Right atrium auricular region (tissue), 2 donors: ENCODE data around the gene TGM4. TPM values are rescaled to one million over a fixed set of nuclear protein-coding genes. Genes with fewer than 3 reads are reported as not detected.

Experiments
- DNase-seq: peaks from one replicate; pipeline ENCODE4 v3.0.0-alpha.2; 2019; ENCODE audit warnings: low spot score
- H3K27ac ChIP-seq, 2 donors: fragments of 200-600 bp; sonication (generic); 1 replicate in 1 of 2; 2 replicates in 1 of 2; pipeline ENCODE4 v1.5.1; 2016 to 2019
- H3K27me3 ChIP-seq, 2 donors: fragments of 200-600 bp; sonication (generic); one replicate each; pipeline versions ENCODE4 v1.5.1 to v1.6.0; 2017 to 2019
- H3K36me3 ChIP-seq: fragments of 200-600 bp; sonication (generic); one replicate; pipeline ENCODE4 v1.5.1; 2016
- H3K4me1 ChIP-seq, 2 donors: fragments of 200-600 bp; sonication (generic); one replicate each; pipeline versions ENCODE4 v1.5.1 to v1.6.0; 2017 to 2019
- H3K4me3 ChIP-seq, 2 donors: fragments of 200-600 bp; sonication (generic); 1 replicate in 1 of 2; 2 replicates in 1 of 2; pipeline ENCODE4 v1.5.1; 2017 to 2019; ENCODE audit warnings: mild to moderate bottlenecking in 1 of 2, moderate library complexity in 1 of 2
- H3K9me3 ChIP-seq, 2 donors: fragments of 200-600 bp; sonication (generic); one replicate each; pipeline ENCODE4 v1.5.1; 2019
- CTCF ChIP-seq, 2 donors: fragments of 200-600 bp; sonication (generic); IDR thresholded peaks; one replicate each; pipeline ENCODE4 v1.5.1; 2019; ENCODE audit warnings: antibody characterized with exemption in 2 of 2
- total RNA-seq, 2 donors: library from RNA; depleted of rRNA; stranded (reverse); fragments of >200 nt; gene quantifications; one replicate each; pipeline ENCODE4 v1.1.0, GENCODE V29; 2016

The TGM4 gene
- total RNA-seq, 2 donors from 2014 or later: not detected

GRCh38 chr3:44892689-44893088 is 18.3 kb downstream of the TGM4 start:
- Histone ChIP-seq H3K27ac (no peak overlapping the region), H3K36me3 (no peaks in the 10 kb centered on the region), H3K4me1 (no peaks in the 10 kb centered on the region), H3K27me3 (no peaks in the 10 kb centered on the region), H3K4me3 (no peak overlapping the region), H3K9me3 (no peaks in the 10 kb centered on the region)
- no peak for DNase-seq
- TF ChIP-seq CTCF (IDR thresholded peaks at IDR 0.05): no peak

- H3K27me3 ChIP-seq: no peaks in the 10 kb centered on the region
- no peak for DNase-seq
- H3K4me3 ChIP-seq: no peak overlapping the region
- H3K36me3 ChIP-seq: no peaks in the 10 kb centered on the region
- H3K9me3 ChIP-seq: no peaks in the 10 kb centered on the region
- no peaks in the 10 kb centered on the region for H3K4me1 ChIP-seq
- no peak for TF ChIP-seq CTCF (IDR thresholded peaks at IDR 0.05)
- H3K27ac ChIP-seq: no peak overlapping the region
These were observed 18.7 kb downstream of the TGM4 start for GRCh38 chr3:44893097-44893496.

GRCh38 chr3:44894485-44894884 is 20.1 kb downstream of the TGM4 start:
- Histone ChIP-seq H3K4me3 (no peak overlapping the region), H3K9me3 (no peaks in the 10 kb centered on the region), H3K36me3 (no peaks in the 10 kb centered on the region), H3K27ac (no peak overlapping the region), H3K4me1 (no peaks in the 10 kb centered on the region), H3K27me3 (no peaks in the 10 kb centered on the region)
- DNase-seq: no peak
- no peak for TF ChIP-seq CTCF (IDR thresholded peaks at IDR 0.05)

- H3K4me3 ChIP-seq: no peak overlapping the region
- no peak overlapping the region for H3K27ac ChIP-seq
- no peak for DNase-seq
- H3K4me1 ChIP-seq: no peaks in the 10 kb centered on the region
- no peaks in the 10 kb centered on the region for H3K36me3 ChIP-seq
- no peak for TF ChIP-seq CTCF (IDR thresholded peaks at IDR 0.05)
- no peaks in the 10 kb centered on the region for H3K9me3 ChIP-seq
- H3K27me3 ChIP-seq: no peaks in the 10 kb centered on the region
These were observed 22.0 kb downstream of the TGM4 start for GRCh38 chr3:44896440-44896839.

- Histone ChIP-seq H3K27me3 (no peaks in the 10 kb centered on the region), H3K27ac (no peak overlapping the region), H3K4me3 (no peak overlapping the region), H3K9me3 (no peaks in the 10 kb centered on the region), H3K4me1 (no peaks in the 10 kb centered on the region), H3K36me3 (no peaks in the 10 kb centered on the region)
- DNase-seq: no peak
- TF ChIP-seq CTCF (IDR thresholded peaks at IDR 0.05): no peak
These were observed 25.4 kb downstream of the TGM4 start for GRCh38 chr3:44899683-44900367.

GRCh38 chr3:44902628-44903027 is 28.2 kb downstream of the TGM4 start:
- H3K27ac ChIP-seq: no peak overlapping the region
- no peak for DNase-seq
- no peak for TF ChIP-seq CTCF (IDR thresholded peaks at IDR 0.05)
- H3K27me3 ChIP-seq: no peaks in the 10 kb centered on the region
- no peaks in the 10 kb centered on the region for H3K9me3 ChIP-seq
- H3K4me1 ChIP-seq: no peaks in the 10 kb centered on the region
- H3K4me3 ChIP-seq: no peak overlapping the region
- H3K36me3 ChIP-seq: no peaks in the 10 kb centered on the region
